GM12878 (cell line): ENCODE results near the gene ANAPC5. TPM values are rescaled to one million over a fixed set of nuclear protein-coding genes. Genes with fewer than 3 reads are reported as not detected.
A peak's percentile ranks its signal among the peaks of the same experiment; 100 is the strongest.

Experiments
- BACH1 ChIP-seq: fragments of 450-650 bp; IDR thresholded peaks from 2 replicates; pipeline ENCODE4 v1.6.1; 2017; ENCODE audit warnings: mild to moderate bottlenecking, borderline replicate concordance
- BHLHE40 ChIP-seq, 2 experiments: fragments of 450-650 bp in 1 of 2; IDR thresholded peaks; 2 replicates each; pipeline ENCODE4 v1.6.1; 2011 to 2017; ENCODE audit warnings: low read depth in 2 of 2, borderline replicate concordance in 1 of 2, improper control_type of control experiment in 1 of 2, low read length in 1 of 2, mild to moderate bottlenecking in 1 of 2
- CBX3 ChIP-seq: fragments of 200-600 bp; sonication (generic); IDR thresholded peaks from 2 replicates; pipeline ENCODE4 v1.6.1; 2016; ENCODE audit warnings: low read depth, borderline replicate concordance
- CHD1 ChIP-seq: IDR thresholded peaks from 2 replicates; pipeline ENCODE4 v1.6.1; 2012; ENCODE audit warnings: low read depth, low read length, improper control_type of control experiment
- CHD2 ChIP-seq: IDR thresholded peaks from 2 replicates; pipeline ENCODE4 v1.6.1; 2011; ENCODE audit warnings: low read depth, low read length, improper control_type of control experiment, borderline replicate concordance
- CREB1 ChIP-seq: IDR thresholded peaks from 2 replicates; pipeline ENCODE4 v1.6.1; 2012; ENCODE audit warnings: low read depth, mild to moderate bottlenecking, inconsistent platforms
- CTCF ChIP-seq, 3 experiments: IDR thresholded peaks in 2 of 3; conservative IDR thresholded peaks in 1 of 3; 2 replicates each; pipeline ENCODE4 v1.5.1; 2011; ENCODE audit warnings: low read depth in 3 of 3, low read length in 3 of 3, mild to moderate bottlenecking in 3 of 3, control low read depth in 2 of 3, moderate library complexity in 2 of 3, inconsistent platforms in 1 of 3, mixed read lengths in 1 of 3; ENCODE audit not compliant: control insufficient read depth in 2 of 3, insufficient read depth in 1 of 3; ENCODE audit errors: extremely low read depth in 1 of 3
- FOXK2 ChIP-seq: fragments of 450-650 bp; IDR thresholded peaks from 2 replicates; pipeline ENCODE4 v1.6.1; 2017; ENCODE audit warnings: mild to moderate bottlenecking, moderate library complexity
- GABPA ChIP-seq: IDR thresholded peaks from 2 replicates; pipeline ENCODE4 v1.6.1; 2014; ENCODE audit warnings: antibody characterized with exemption, low read depth, mild to moderate bottlenecking, inconsistent platforms
- GATAD2B ChIP-seq: fragments of 450-650 bp; conservative IDR thresholded peaks from 2 replicates; pipeline ENCODE4 v1.6.1; 2017; ENCODE audit warnings: low read depth, mild to moderate bottlenecking, moderate library complexity
- IKZF1 ChIP-seq: fragments of 450-650 bp; conservative IDR thresholded peaks from 2 replicates; pipeline ENCODE4 v1.6.1; 2017; ENCODE audit warnings: antibody characterized with exemption, mild to moderate bottlenecking
- IKZF2 ChIP-seq, 2 experiments: fragments of 450-650 bp; IDR thresholded peaks; 2 replicates each; pipeline ENCODE4 v1.6.1; 2017; ENCODE audit warnings: mild to moderate bottlenecking in 2 of 2, moderate library complexity in 2 of 2
- IRF4 ChIP-seq: IDR thresholded peaks from 2 replicates; pipeline ENCODE4 v1.6.1; 2011; ENCODE audit warnings: low read depth, low read length
- KLF5 ChIP-seq: fragments of 450-650 bp; IDR thresholded peaks from 2 replicates; pipeline ENCODE4 v1.6.1; 2014; ENCODE audit warnings: mild to moderate bottlenecking; ENCODE audit not compliant: partially characterized antibody
- LARP7 ChIP-seq: fragments of 450-650 bp; IDR thresholded peaks from 2 replicates; pipeline ENCODE4 v1.6.1; 2017; ENCODE audit warnings: mild to moderate bottlenecking
- MXI1 ChIP-seq: fragments of 150-350 bp; IDR thresholded peaks from 2 replicates; pipeline ENCODE4 v1.6.1; 2011; ENCODE audit warnings: low read depth, mild to moderate bottlenecking, inconsistent platforms, low read length, improper control_type of control experiment
- RFX5 ChIP-seq: IDR thresholded peaks from 2 replicates; pipeline ENCODE4 v1.6.1; 2011; ENCODE audit warnings: low read depth, low read length, improper control_type of control experiment
- SMAD1 ChIP-seq: fragments of 450-650 bp; IDR thresholded peaks from 2 replicates; pipeline ENCODE4 v1.6.1; 2018; ENCODE audit warnings: mild to moderate bottlenecking, low read depth; ENCODE audit not compliant: partially characterized antibody
- SMAD5 ChIP-seq: IDR thresholded peaks from 2 replicates; pipeline ENCODE4 v1.6.1; 2016; ENCODE audit warnings: antibody characterized with exemption, low read depth
- SMC3 ChIP-seq: IDR thresholded peaks from 2 replicates; pipeline ENCODE4 v1.6.1; 2011; ENCODE audit warnings: low read length, improper control_type of control experiment, borderline replicate concordance
- SREBF1 ChIP-seq: IDR thresholded peaks from 2 replicates; pipeline ENCODE4 v1.6.1; 2012; ENCODE audit warnings: mild to moderate bottlenecking, low read length
- USF1 ChIP-seq: IDR thresholded peaks from 2 replicates; pipeline ENCODE4 v1.6.1; 2011; ENCODE audit warnings: borderline replicate concordance, low read depth, mild to moderate bottlenecking, moderate library complexity, mixed read lengths, low read length; ENCODE audit not compliant: insufficient read depth; ENCODE audit errors: extremely low read length
- YBX1 ChIP-seq: fragments of 450-650 bp; IDR thresholded peaks from 2 replicates; pipeline ENCODE4 v1.6.1; 2016; ENCODE audit warnings: antibody characterized with exemption
- ZNF217 ChIP-seq: fragments of 450-650 bp; IDR thresholded peaks from 2 replicates; pipeline ENCODE4 v1.6.1; 2017; ENCODE audit warnings: antibody characterized with exemption, mild to moderate bottlenecking
- ZNF384 ChIP-seq: IDR thresholded peaks from 2 replicates; pipeline ENCODE4 v1.6.1; 2012; ENCODE audit warnings: low read depth, mild to moderate bottlenecking, low read length, improper control_type of control experiment, borderline replicate concordance
- ZNF622 ChIP-seq: fragments of 450-650 bp; IDR thresholded peaks from 2 replicates; pipeline ENCODE4 v1.6.1; 2017; ENCODE audit warnings: mild to moderate bottlenecking, inconsistent platforms
- ZSCAN29 ChIP-seq: fragments of 450-650 bp; IDR thresholded peaks from 2 replicates; pipeline ENCODE4 v1.6.1; 2017; ENCODE audit warnings: mild to moderate bottlenecking, moderate library complexity
- ZZZ3 ChIP-seq: IDR thresholded peaks from 2 replicates; pipeline ENCODE4 v1.6.1; 2011; ENCODE audit warnings: low read depth; ENCODE audit not compliant: control insufficient read depth, insufficient read length
- polyA plus RNA-seq, 11 experiments: library from polyadenylated mRNA; depleted of rRNA in 4 of 11; unstranded in 6 of 11; stranded (reverse) in 5 of 11; fragments of >200 nt; fragmentation: Nextera tagmentation in 4 of 11; fragmentation: Illumina TruSeq in 1 of 11; extraction: Ambion mirVana in 4 of 11; extraction: Trizol in 1 of 11; gene quantifications; 1 replicate in 1 of 11; 2 replicates in 10 of 11; pipeline versions ENCODE4 v1.2.1 to v1.2.3, GENCODE V29; 2011 to 2016; ENCODE audit warnings: inconsistent platforms in 2 of 11, missing spikeins in 2 of 11, low read depth in 1 of 11
- total RNA-seq, 4 experiments: library from RNA; depleted of rRNA in 3 of 4; stranded (reverse); fragments of >200 nt in 3 of 4; fragmentation: Illumina TruSeq in 1 of 4; extraction: Trizol in 1 of 4; gene quantifications; 2 replicates each; pipeline versions ENCODE4 v1.2.1 to v1.2.3, GENCODE V29; 2013 to 2021
- TF ChIP-seq, protein P1 (sequence below): IDR thresholded peaks from 2 replicates; pipeline ENCODE4 v1.6.1; 2011; ENCODE audit warnings: low read depth, mild to moderate bottlenecking, low read length, moderate library complexity, borderline replicate concordance; ENCODE audit errors: extremely low read depth

Gene ANAPC5
- total and polyA plus RNA-seq, 10 of the 15 experiments (the other 5 are each of a cell fraction or from before 2014, with no cell fraction given) = 102 to 227 (median 166) TPM

- TF ChIP-seq CTCF (IDR thresholded peaks at IDR 0.05 in 2 of 3, conservative IDR thresholded peaks at IDR 0.05 in 1 of 3; ENCODE audit: control insufficient read depth in 2 of 3, extremely low read depth in 1 of 3, insufficient read depth in 1 of 3, low read depth in 3 of 3, low read length in 3 of 3) (no peak), ZZZ3 (no peak), SMAD1 (no peak), GATAD2B (peak; percentile 67; the same call in 1 of the 2 replicates), YBX1 (no peak), LARP7 (no peak; the same call in 1 of the 2 replicates), BHLHE40 (IDR thresholded peaks at IDR 0.05; ENCODE audit: borderline replicate concordance in 1 of 2, low read depth in 2 of 2, low read length in 1 of 2) (peak; percentile 77 to 91; a peak in 3 of 4 replicates), SREBF1 (no peak), CHD1 (no peak), CBX3 (no peak), SMAD5 (peak; percentile 96), MXI1 (no peak; the same call in 1 of the 2 replicates), CHD2 (peak; percentile 93; the same call in 1 of the 2 replicates), RFX5 (0 out of 2 replicates have a peak, but pooled peaks have one; percentile 47), USF1 (peak; percentile 63), CREB1 (peak; percentile 71; the same call in 1 of the 2 replicates), IKZF2 (IDR thresholded peaks at IDR 0.05) (peak; percentile 72 to 76; a peak in 3 of 4 replicates), IRF4 (no peak), ZNF622 (no peak), BACH1 (peak; percentile 48), ZSCAN29 (no peak), FOXK2 (no peak), ZNF217 (no peak), SMC3 (no peak), IKZF1 (peak; percentile 74), GABPA (peak; percentile 79), KLF5 (no peak), ZNF384 (no peak)
- TF ChIP-seq, protein P1, sequence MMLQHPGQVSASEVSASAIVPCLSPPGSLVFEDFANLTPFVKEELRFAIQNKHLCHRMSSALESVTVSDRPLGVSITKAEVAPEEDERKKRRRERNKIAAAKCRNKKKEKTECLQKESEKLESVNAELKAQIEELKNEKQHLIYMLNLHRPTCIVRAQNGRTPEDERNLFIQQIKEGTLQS = no peak
These were observed 47.5 kb upstream of the ANAPC5 start, which contains the start of gene RNF34 (continued) for GRCh38 chr12:121399391-121400331.
